SU-DHL-6 (cell line): ENCODE measurements around the gene GALNT9.

Experiments
- H2AFZ ChIP-seq: fragments of 200-600 bp; sonication (generic); 2 replicates; pipeline ENCODE4 v1.6.1; 2014; ENCODE audit warnings: low read depth, mild to moderate bottlenecking, moderate library complexity, mixed read lengths, antibody characterized with exemption, low read length; ENCODE audit not compliant: severe bottlenecking
- H3F3A ChIP-seq: fragments of 200-600 bp; shearing (Covaris generic); 2 replicates; pipeline ENCODE4 v1.6.0; 2016; ENCODE audit warnings: antibody characterized with exemption, mild to moderate bottlenecking; ENCODE audit not compliant: insufficient read depth
- H3K27ac ChIP-seq: fragments of 200-600 bp; sonication (generic); 2 replicates; pipeline ENCODE4 v1.5.1; 2016; ENCODE audit warnings: low read depth, mild to moderate bottlenecking, low read length, moderate library complexity, mixed read lengths
- H3K27me3 ChIP-seq: fragments of 200-600 bp; sonication (generic), shearing (Covaris generic); 2 replicates; pipeline ENCODE4 v1.6.0; 2014; ENCODE audit warnings: mild to moderate bottlenecking, low read length
- H3K36me3 ChIP-seq: fragments of 200-600 bp; sonication (generic); 2 replicates; pipeline ENCODE4 v1.6.1; 2014; ENCODE audit warnings: mild to moderate bottlenecking, low read length, mixed read lengths
- H3K4me2 ChIP-seq: fragments of 300-600, 200-600 bp; shearing (Covaris generic), sonication (generic); 2 replicates; pipeline ENCODE4 v1.6.0; 2014; ENCODE audit warnings: low read length, low read depth, mild to moderate bottlenecking; ENCODE audit not compliant: poor library complexity, severe bottlenecking
- H3K4me3 ChIP-seq: fragments of 200-600 bp; sonication (generic); 2 replicates; pipeline ENCODE4 v1.5.1; 2014; ENCODE audit warnings: antibody characterized with exemption, low read length, mild to moderate bottlenecking, mixed read lengths; ENCODE audit not compliant: insufficient read depth, poor library complexity, severe bottlenecking
- H3K79me2 ChIP-seq: fragments of 200-600 bp; sonication (generic); 2 replicates; pipeline ENCODE4 v1.6.1; 2014; ENCODE audit warnings: mild to moderate bottlenecking, low read length, moderate library complexity; ENCODE audit not compliant: insufficient read depth
- H3K9ac ChIP-seq: fragments of 200-600 bp; sonication (generic); 2 replicates; pipeline ENCODE4 v1.7.0; 2014; ENCODE audit warnings: mild to moderate bottlenecking, low read length
- H3K9me2 ChIP-seq: fragments of 200-600 bp; sonication (generic); replicated peaks from 2 replicates; pipeline ENCODE4 v1.6.1; 2014; ENCODE audit warnings: low read length; ENCODE audit not compliant: insufficient read depth
- H3K9me3 ChIP-seq: fragments of 200-600 bp; sonication (generic); 2 replicates; pipeline ENCODE4 v1.6.1; 2014; ENCODE audit warnings: low read length, mixed read lengths; ENCODE audit not compliant: insufficient read depth
- H4K20me1 ChIP-seq: fragments of 200-600 bp; sonication (generic); 2 replicates; pipeline ENCODE4 v1.6.1; 2014; ENCODE audit warnings: low read depth, mild to moderate bottlenecking, antibody characterized with exemption, low read length, moderate library complexity, mixed read lengths
- CTCF ChIP-seq: fragments of 200-600 bp; sonication (generic); IDR thresholded peaks from one replicate; pipeline ENCODE4 v1.5.1; 2017; ENCODE audit warnings: antibody characterized with exemption, mild to moderate bottlenecking, low read length, moderate library complexity; ENCODE audit not compliant: insufficient read depth, poor library complexity, severe bottlenecking
- EZH2phosphoT487 ChIP-seq: fragments of 200-600 bp; sonication (generic), shearing (Covaris generic); conservative IDR thresholded peaks from 2 replicates; pipeline ENCODE4 v1.6.1; 2018; ENCODE audit warnings: mild to moderate bottlenecking, antibody characterized with exemption, low read length, moderate library complexity, mixed read lengths

Gene GALNT9

GRCh38 chr12:132213359-132214160 is 115.8 kb downstream of the GALNT9 start:
- no peaks in the 10 kb centered on the region for H4K20me1 ChIP-seq
- no peak overlapping the region for H3K9ac ChIP-seq
- H3K27me3 ChIP-seq, result no peaks in the 10 kb centered on the region
- no peaks in the 10 kb centered on the region for H3K9me2 ChIP-seq
- no peaks in the 10 kb centered on the region for H3K79me2 ChIP-seq
- no peak overlapping the region for H3K27ac ChIP-seq
- no peak overlapping the region for H3K4me2 ChIP-seq
- H3F3A ChIP-seq, result no peaks in the 10 kb centered on the region
- H3K36me3 ChIP-seq, result no peaks in the 10 kb centered on the region
- TF ChIP-seq CTCF (no peak), EZH2phosphoT487 (no peak)
- H3K4me3 ChIP-seq, result no peak overlapping the region
- no peak overlapping the region for H2AFZ ChIP-seq
- no peaks in the 10 kb centered on the region for H3K9me3 ChIP-seq

DNA sequence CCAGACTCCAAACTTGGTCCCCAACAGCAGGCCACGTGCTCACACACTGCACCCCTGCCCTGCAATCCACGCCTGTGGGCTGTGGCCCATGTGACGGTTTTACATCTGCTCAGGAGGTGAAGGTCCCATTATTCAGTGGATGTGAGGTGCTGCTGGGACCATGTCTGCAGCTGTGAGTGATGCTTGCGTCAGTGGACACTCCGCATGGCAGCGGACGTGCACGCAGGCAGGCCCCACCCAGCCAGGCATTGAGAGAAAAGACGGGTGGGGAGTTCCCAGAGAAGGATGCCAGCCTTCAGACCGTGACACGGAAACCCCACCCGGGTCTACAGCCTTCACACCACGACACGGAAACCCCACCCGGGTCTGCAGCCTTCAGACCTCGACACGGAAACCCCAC is 117.6 kb downstream of the GALNT9 start:
- no peak overlapping the region for H3K4me3 ChIP-seq

DNA sequence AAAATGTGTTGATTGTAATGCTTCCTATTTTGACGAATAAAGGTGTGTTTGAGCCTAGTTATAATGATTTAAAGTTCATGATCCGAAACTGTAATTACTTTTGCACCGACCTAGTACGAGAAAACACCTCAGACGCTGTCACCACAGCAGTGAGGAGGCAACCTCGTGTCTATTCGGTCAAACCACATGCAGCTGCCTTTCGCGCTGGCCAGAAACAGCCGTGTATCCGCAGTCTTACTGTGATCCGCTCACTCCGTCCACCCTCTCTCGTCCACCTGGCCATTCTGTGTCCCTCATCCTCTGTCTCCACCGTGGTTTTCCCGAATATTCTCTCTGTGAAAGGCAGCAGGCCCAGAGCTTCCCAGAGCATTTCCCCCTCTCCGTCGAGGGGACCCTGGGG is 118.1 kb downstream of the GALNT9 start:
- Histone ChIP-seq H3K27me3 (no peaks in the 10 kb centered on the region), H3K9me3 (no peaks in the 10 kb centered on the region), H3K9ac (no peak overlapping the region), H3K4me2 (no peak overlapping the region), H3K79me2 (no peaks in the 10 kb centered on the region), H3K9me2 (no peaks in the 10 kb centered on the region), H4K20me1 (no peaks in the 10 kb centered on the region), H3F3A (no peaks in the 10 kb centered on the region), H2AFZ (no peak overlapping the region), H3K27ac (no peak overlapping the region), H3K36me3 (no peaks in the 10 kb centered on the region), H3K4me3 (no peak overlapping the region)
- TF ChIP-seq CTCF (no peak), EZH2phosphoT487 (no peak)

More for the DNA sequence above, 117.6 kb downstream of the GALNT9 start:
- Histone ChIP-seq H3K9ac (no peak overlapping the region), H3K36me3 (no peaks in the 10 kb centered on the region), H3K9me2 (no peaks in the 10 kb centered on the region), H3K79me2 (no peaks in the 10 kb centered on the region), H4K20me1 (no peaks in the 10 kb centered on the region), H3K27ac (no peak overlapping the region), H3K4me2 (no peak overlapping the region), H3F3A (no peaks in the 10 kb centered on the region), H2AFZ (no peak overlapping the region), H3K9me3 (no peaks in the 10 kb centered on the region), H3K27me3 (no peaks in the 10 kb centered on the region)
- TF ChIP-seq EZH2phosphoT487 (no peak), CTCF (no peak)
